ENCODE results near the gene EMID1. TPM values are rescaled to one million over a fixed set of nuclear protein-coding genes. Genes with fewer than 3 reads are reported as not detected.

Gene EMID1
- total RNA-seq, result 0.84 TPM

- ATAC-seq, result no peak
Observed at GRCh38 chr22:29205594-29206371, at the start of gene EMID1. Gene EMID1, plus strand, starts transcription at chr22:29205896. Its CDS starts 143 bp downstream, at chr22:29206039.

GRCh38 chr22:29155966-29156365 is 49.7 kb upstream of the EMID1 start:
- ATAC-seq, result peak; percentile 16

- ATAC-seq, result no peak
Observed at GRCh38 chr22:29156507-29156906, 49.2 kb upstream of the EMID1 start.

GRCh38 chr22:29157759-29158535 is 47.7 kb upstream of the EMID1 start:
- ATAC-seq, result no peak

- no peak for ATAC-seq
Observed at GRCh38 chr22:29158546-29158945, 47.1 kb upstream of the EMID1 start.

- ATAC-seq, result no peak
Observed at GRCh38 chr22:29163808-29164207, 41.9 kb upstream of the EMID1 start.

GRCh38 chr22:29165321-29166060 is 40.2 kb upstream of the EMID1 start:
- no peak for ATAC-seq

GRCh38 chr22:29166180-29166579 is 39.5 kb upstream of the EMID1 start:
- ATAC-seq, result no peak

- ATAC-seq, result peak; percentile 41
Observed at GRCh38 chr22:29167032-29167911, 38.4 kb upstream of the EMID1 start.

GRCh38 chr22:29171721-29172120 is 34.0 kb upstream of the EMID1 start:
- ATAC-seq, result no peak

- no peak for ATAC-seq
Observed at GRCh38 chr22:29172216-29172615, 33.5 kb upstream of the EMID1 start.

- no peak for ATAC-seq
Observed at GRCh38 chr22:29175312-29175835, 30.3 kb upstream of the EMID1 start.

GRCh38 chr22:29183971-29184848 is 21.5 kb upstream of the EMID1 start:
- ATAC-seq, result no peak

GRCh38 chr22:29184849-29185490 is 20.7 kb upstream of the EMID1 start:
- ATAC-seq, result no peak

- ATAC-seq, result no peak
Observed at GRCh38 chr22:29186302-29186701, 19.4 kb upstream of the EMID1 start.

GRCh38 chr22:29187831-29188230 is 17.9 kb upstream of the EMID1 start:
- ATAC-seq, result no peak

- ATAC-seq, result no peak
Observed at GRCh38 chr22:29190051-29190450, 15.6 kb upstream of the EMID1 start.

GRCh38 chr22:29190918-29191317 is 14.8 kb upstream of the EMID1 start:
- no peak for ATAC-seq

- no peak for ATAC-seq
Observed at GRCh38 chr22:29193021-29193420, 12.7 kb upstream of the EMID1 start.

- no peak for ATAC-seq
Observed at GRCh38 chr22:29194184-29194583, 11.5 kb upstream of the EMID1 start.

Data from esophagus mucosa (tissue), 1 donor.